GM18868 (cell line): ENCODE data around the gene BIN1.

Experiments
- ATAC-seq: cut with Tn5 transposase; IDR thresholded peaks from one replicate; pipeline ENCODE4 v1.9.1; 2021; ENCODE audit warnings: mild to moderate bottlenecking, moderate library complexity; ENCODE audit not compliant: unreplicated experiment

Gene BIN1

DNA sequence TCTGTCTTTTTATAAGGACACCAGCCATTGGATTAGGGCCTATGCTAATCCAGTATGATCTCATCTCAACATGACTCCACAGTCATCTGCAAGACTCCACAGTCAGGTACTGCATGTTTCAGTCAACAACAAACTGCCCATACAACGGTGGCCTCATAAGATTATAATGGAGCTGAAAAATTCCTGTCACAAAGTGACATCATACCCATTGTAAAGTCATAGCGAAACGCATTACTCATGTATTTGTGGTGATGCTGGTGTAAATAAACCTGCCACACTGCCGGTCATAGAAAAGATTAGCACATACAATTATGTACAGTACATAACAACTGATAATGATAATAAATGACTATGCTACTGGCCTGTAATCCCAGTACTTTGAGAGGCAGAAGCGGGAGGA lies 106.0 kb downstream of the BIN1 start:
- peak; percentile 57 for ATAC-seq

DNA sequence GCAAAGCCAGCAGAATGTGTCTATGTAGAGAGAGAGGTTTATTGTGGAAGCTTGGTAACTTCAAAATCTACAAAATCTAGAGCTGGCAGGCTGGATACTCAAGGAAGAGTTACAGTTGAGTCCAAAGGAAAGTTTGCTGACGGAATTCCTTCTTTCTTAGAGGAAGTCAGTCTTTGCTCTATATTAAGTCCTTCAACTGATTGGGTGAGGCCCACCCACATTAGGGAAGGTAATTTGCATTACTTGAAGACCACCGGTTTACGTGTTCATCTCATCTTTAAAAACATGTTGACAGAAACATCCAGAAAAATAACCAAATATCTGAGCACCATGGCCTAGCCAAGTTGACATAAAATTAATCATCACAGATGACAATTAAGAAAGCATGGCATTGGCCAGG lies 106.8 kb downstream of the BIN1 start:
- no peak for ATAC-seq

DNA sequence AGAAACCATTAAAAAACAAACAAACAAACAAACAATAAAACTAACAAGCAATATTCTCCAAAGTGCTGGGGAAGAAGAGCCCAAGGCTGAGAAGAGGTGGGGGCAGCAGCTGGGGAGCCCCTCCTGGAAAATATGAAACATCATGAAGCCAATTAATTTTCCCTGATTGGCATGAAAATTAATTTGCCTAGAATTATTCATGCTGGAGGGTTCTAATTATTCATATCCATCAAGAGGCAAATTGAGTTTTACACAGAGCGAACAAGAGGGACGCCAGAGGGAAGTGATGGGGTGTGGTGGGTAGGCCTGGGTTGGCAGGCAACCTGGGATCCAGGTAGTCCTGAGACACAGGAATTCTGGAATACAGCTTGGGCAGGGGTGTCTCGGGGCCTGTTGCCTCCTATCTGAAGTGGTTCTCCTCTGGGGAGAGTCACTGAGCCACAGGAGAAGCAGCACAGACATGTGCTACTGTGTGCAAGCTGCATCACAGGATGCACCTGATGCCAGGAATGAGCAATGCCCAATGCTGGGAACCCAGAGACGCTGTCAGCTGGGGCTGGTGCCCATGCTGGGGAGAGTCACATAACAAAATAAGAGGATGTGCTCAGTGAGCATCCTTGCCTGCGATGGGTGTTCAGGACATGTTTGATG lies 107.7 kb downstream of the BIN1 start:
- ATAC-seq: no peak

DNA sequence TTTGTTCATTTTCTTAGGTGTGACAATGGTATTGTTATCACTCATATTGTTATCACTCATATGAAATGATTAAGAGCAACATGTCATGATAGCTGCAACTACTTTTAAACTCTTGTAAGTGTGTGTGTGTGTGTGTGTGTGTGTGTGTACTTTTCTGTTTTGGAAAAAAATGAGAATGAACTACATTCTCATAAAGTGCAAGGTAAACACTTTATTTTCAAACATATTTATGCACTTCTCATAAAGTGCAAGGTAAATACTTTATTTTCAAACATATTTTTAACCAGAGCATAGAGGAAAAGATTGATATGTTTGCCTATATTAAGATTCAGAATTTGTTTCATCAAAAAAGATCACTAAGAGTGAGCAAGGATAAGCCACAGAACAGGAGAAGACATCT lies 108.5 kb downstream of the BIN1 start:
- no peak for ATAC-seq
